Endothelial cell (in vitro differentiated cells): ENCODE measurements around the gene KIAA1217. TPM values are rescaled to one million over a fixed set of nuclear protein-coding genes. Genes with fewer than 3 reads are reported as not detected.
"Not testable (repeated sequence)": the region's sequence is repeated elsewhere in the genome, so short reads cannot be mapped to it uniquely, and the experiment has no call there.

ENCODE experiments used
- DNase-seq: peaks from one replicate; pipeline ENCODE4 v3.0.0; 2021; ENCODE audit warnings: low spot score
- H3K27ac Mint-ChIP-seq: one replicate; pipeline ENCODE4 v1.8.0; 2021; ENCODE audit warnings: mixed read lengths, inconsistent platforms; ENCODE audit not compliant: unreplicated experiment
- H3K27me3 Mint-ChIP-seq: one replicate; pipeline ENCODE4 v1.8.0; 2021; ENCODE audit warnings: mild to moderate bottlenecking, moderate library complexity, mixed read lengths, inconsistent platforms; ENCODE audit not compliant: unreplicated experiment
- H3K36me3 Mint-ChIP-seq: one replicate; pipeline ENCODE4 v1.8.0; 2021; ENCODE audit warnings: mild to moderate bottlenecking, low read depth, mixed read lengths, inconsistent platforms; ENCODE audit not compliant: unreplicated experiment
- H3K4me1 Mint-ChIP-seq: one replicate; pipeline ENCODE4 v1.8.0; 2021; ENCODE audit warnings: mild to moderate bottlenecking, mixed read lengths, inconsistent platforms; ENCODE audit not compliant: unreplicated experiment
- H3K4me3 Mint-ChIP-seq: one replicate; pipeline ENCODE4 v1.8.0; 2021; ENCODE audit warnings: mild to moderate bottlenecking, mixed read lengths, inconsistent platforms; ENCODE audit not compliant: unreplicated experiment
- H3K9me3 Mint-ChIP-seq: one replicate; pipeline ENCODE4 v1.8.0; 2021; ENCODE audit warnings: mixed read lengths, inconsistent platforms; ENCODE audit not compliant: unreplicated experiment
- total RNA-seq: library from RNA; stranded (reverse); fragmentation: NEBNext Ultra II Directional; extraction: Animal tissue kit (Norgen Biotek cat#: 25700); gene quantifications from one replicate; pipeline ENCODE4 v1.2.1, GENCODE V29; 2021; ENCODE audit not compliant: unreplicated experiment
- TF ChIP-seq, protein P1 (sequence below): fragments of 200-600 bp; sonication (generic); IDR thresholded peaks from one replicate; pipeline ENCODE4 v1.5.0; 2021; ENCODE audit warnings: antibody characterized with exemption; ENCODE audit not compliant: unreplicated experiment

The KIAA1217 gene
- total RNA-seq, 1 donor from 2014 or later: 70.8 TPM

DNA sequence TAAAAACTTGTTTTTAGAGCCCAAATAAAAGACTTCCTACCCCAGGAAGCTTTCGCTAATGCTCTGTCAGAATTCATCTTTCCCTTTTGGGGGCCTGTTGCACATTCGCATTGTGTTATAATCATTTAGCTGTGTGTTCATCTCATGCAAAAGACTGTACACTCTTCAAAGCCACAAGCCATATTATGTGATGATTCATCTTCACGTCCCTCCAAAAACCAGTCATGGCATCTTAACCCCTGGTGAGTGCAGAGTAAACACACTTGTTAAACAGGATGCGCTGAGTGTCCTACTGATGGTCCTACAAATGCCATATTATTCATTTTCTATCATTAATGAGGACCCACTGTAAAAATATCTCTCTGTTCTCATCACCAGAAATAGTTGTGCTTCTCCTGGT, 235.4 kb downstream of the KIAA1217 start:
- Mint-ChIP-seq H3K4me1 (peaks cover 8% of the 10 kb centered on the region), H3K36me3 (peaks cover 30% of the 10 kb centered on the region), H3K9me3 (no peaks in the 10 kb centered on the region), H3K27ac (no peak overlapping the region), H3K27me3 (peaks cover 4% of the 10 kb centered on the region), H3K4me3 (no peak overlapping the region)
- no peak for DNase-seq
- TF ChIP-seq, protein P1, sequence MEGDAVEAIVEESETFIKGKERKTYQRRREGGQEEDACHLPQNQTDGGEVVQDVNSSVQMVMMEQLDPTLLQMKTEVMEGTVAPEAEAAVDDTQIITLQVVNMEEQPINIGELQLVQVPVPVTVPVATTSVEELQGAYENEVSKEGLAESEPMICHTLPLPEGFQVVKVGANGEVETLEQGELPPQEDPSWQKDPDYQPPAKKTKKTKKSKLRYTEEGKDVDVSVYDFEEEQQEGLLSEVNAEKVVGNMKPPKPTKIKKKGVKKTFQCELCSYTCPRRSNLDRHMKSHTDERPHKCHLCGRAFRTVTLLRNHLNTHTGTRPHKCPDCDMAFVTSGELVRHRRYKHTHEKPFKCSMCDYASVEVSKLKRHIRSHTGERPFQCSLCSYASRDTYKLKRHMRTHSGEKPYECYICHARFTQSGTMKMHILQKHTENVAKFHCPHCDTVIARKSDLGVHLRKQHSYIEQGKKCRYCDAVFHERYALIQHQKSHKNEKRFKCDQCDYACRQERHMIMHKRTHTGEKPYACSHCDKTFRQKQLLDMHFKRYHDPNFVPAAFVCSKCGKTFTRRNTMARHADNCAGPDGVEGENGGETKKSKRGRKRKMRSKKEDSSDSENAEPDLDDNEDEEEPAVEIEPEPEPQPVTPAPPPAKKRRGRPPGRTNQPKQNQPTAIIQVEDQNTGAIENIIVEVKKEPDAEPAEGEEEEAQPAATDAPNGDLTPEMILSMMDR: no peak

DNA sequence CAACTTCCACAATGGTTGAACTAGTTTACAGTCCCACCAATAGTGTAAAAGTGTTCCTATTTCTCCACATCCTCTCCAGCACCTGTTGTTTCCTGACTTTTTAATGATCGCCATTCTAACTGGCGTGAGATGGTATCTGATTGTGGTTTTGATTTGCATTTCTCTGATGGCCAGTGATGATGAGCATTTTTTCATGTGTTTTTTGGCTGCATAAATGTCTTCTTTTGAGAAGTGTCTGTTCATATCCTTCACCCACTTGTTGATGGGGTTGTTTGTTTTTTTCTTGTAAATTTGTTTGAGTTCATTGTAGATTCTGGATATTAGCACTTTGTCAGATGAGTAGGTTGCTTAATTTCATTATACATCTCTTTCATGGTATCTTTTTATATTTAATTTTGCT, 237.0 kb downstream of the KIAA1217 start:
- not testable (repeated sequence) for H3K27me3 Mint-ChIP-seq, H3K4me3 Mint-ChIP-seq, H3K9me3 Mint-ChIP-seq, H3K4me1 Mint-ChIP-seq, DNase-seq, H3K27ac Mint-ChIP-seq
- H3K36me3 Mint-ChIP-seq: peaks cover 20% of the 10 kb centered on the region

DNA sequence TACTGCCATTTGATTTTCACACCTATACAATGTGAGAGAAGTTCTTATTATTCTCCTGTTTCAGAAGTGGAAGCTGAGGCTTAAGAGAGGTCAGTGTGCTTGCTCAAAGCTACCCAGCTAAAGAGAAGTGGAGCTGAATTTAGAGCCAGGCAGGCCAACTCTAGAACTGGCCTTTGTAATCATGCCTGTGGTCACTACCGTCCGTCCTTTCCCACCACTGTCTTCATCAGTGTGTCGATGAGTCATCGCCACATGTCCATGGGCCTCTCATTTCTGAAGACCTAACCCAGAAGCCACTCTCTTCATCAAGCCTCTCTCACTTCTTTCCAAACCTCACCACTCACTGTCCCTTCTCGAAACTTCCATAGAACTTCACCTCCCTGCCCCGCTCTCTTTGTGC, 237.8 kb downstream of the KIAA1217 start:
- peaks cover 9% of the 10 kb centered on the region for H3K4me1 Mint-ChIP-seq
- H3K4me3 Mint-ChIP-seq: no peak overlapping the region
- DNase-seq: no peak
- no peaks in the 10 kb centered on the region for H3K9me3 Mint-ChIP-seq
- H3K27me3 Mint-ChIP-seq: peaks cover 4% of the 10 kb centered on the region
- TF ChIP-seq, protein P1: no peak
- peaks cover 19% of the 10 kb centered on the region for H3K36me3 Mint-ChIP-seq
- no peak overlapping the region for H3K27ac Mint-ChIP-seq

DNA sequence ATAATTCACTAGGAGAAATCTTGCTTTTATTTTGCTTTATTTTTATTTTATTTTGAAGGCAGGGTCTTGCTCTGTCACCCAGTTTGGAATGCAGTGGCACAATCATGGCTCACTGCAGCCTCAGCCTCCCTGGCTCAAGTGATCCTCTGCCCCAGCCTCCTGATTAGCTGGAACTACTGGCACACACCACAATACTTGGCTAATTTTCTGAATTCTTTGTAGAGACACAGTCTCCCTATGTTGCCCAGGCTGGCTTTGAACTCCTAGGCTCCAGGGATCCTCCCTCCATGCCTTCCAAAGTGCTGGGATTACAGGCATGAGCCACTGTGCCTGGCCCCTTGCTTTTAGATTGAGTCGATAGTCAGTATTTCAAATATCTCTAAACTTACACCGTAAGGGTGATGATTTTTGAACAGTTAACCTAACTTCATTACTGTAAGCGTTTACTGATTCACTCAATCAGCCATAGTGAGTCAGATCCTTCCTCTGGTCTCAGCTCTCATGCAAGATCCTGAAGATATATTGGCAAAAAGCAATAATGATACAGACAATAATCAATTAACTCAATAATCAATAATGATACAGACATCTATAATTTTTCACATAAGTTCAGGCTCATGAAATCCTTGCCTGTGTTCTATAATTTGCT, 239.5 kb downstream of the KIAA1217 start:
- DNase-seq: no peak
- peaks cover 3% of the 10 kb centered on the region for H3K27me3 Mint-ChIP-seq
- peaks cover 19% of the 10 kb centered on the region for H3K36me3 Mint-ChIP-seq
- TF ChIP-seq, protein P1: no peak
- peaks cover 3% of the 10 kb centered on the region for H3K4me1 Mint-ChIP-seq
- H3K4me3 Mint-ChIP-seq: no peak overlapping the region
- no peak overlapping the region for H3K27ac Mint-ChIP-seq
- no peaks in the 10 kb centered on the region for H3K9me3 Mint-ChIP-seq

DNA sequence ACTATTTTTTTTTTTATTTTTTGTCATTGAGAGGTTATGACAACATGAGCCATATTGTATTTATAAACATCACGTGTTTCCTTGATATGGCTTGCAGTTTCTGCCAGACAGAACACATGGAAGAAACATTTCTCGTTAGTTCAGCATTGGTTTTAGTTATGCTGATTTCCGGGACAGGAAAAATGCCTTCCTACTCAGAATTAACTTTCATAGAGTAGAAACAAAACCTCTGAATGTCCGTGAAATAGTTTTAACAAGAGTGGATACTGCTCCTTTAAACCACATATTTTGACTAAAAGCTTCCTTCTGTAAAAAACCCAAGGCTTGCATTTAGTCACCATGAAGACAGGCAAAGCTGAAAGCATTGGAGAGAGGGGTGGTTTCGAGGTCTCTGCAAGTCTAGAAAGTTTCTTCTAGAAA, 240.4 kb downstream of the KIAA1217 start:
- Mint-ChIP-seq H3K36me3 (peaks cover 15% of the 10 kb centered on the region), H3K9me3 (no peaks in the 10 kb centered on the region), H3K4me1 (peaks cover 3% of the 10 kb centered on the region), H3K27me3 (peaks cover 3% of the 10 kb centered on the region), H3K27ac (no peak overlapping the region), H3K4me3 (no peak overlapping the region)
- no peak for DNase-seq
- TF ChIP-seq, protein P1: no peak
